ENCODE results near the gene SLAMF9.

SLAMF9 gene

GRCh38 chr1:159932296-159933285 lies 21.4 kb downstream of the SLAMF9 start:
- no peak for DNase-seq (ENCODE audit: low spot score)

- DNase-seq (ENCODE audit: low spot score), result no peak
These were observed 22.3 kb downstream of the SLAMF9 start for GRCh38 chr1:159931795-159932173.

GRCh38 chr1:159931101-159931794 lies 22.8 kb downstream of the SLAMF9 start:
- DNase-seq (ENCODE audit: low spot score), result no peak

- no peak for DNase-seq (ENCODE audit: low spot score)
These were observed 23.4 kb downstream of the SLAMF9 start for GRCh38 chr1:159930634-159931033.

GRCh38 chr1:159930216-159930615 lies 23.8 kb downstream of the SLAMF9 start:
- DNase-seq (ENCODE audit: low spot score), result no peak

- DNase-seq (ENCODE audit: low spot score), result no peak
These were observed 24.6 kb downstream of the SLAMF9 start for GRCh38 chr1:159929155-159930051.

GRCh38 chr1:159928491-159929050 lies 25.5 kb downstream of the SLAMF9 start:
- DNase-seq (ENCODE audit: low spot score), result no peak

- DNase-seq (ENCODE audit: low spot score), result no peak
These were observed 26.1 kb downstream of the SLAMF9 start for GRCh38 chr1:159927849-159928431.

GRCh38 chr1:159927211-159927848 lies 26.7 kb downstream of the SLAMF9 start:
- DNase-seq (ENCODE audit: low spot score), result no peak

GRCh38 chr1:159925719-159926078 lies 28.3 kb downstream of the SLAMF9 start:
- no peak for DNase-seq (ENCODE audit: low spot score)

- DNase-seq (ENCODE audit: low spot score), result peak; percentile 54
These were observed 29.0 kb downstream of the SLAMF9 start, which contains the start of gene TAGLN2 for GRCh38 chr1:159924791-159925718. TAGLN2 (minus strand) TSS chr1:159925507; CDS start chr1:159920509, 4,998 bp downstream.

- no peak for DNase-seq (ENCODE audit: low spot score)
These were observed 29.8 kb downstream of the SLAMF9 start for GRCh38 chr1:159924025-159924790.

GRCh38 chr1:159923203-159924024 lies 30.6 kb downstream of the SLAMF9 start:
- DNase-seq (ENCODE audit: low spot score), result peak; percentile 22

GRCh38 chr1:159922511-159923202 lies 31.4 kb downstream of the SLAMF9 start:
- DNase-seq (ENCODE audit: low spot score), result no peak

GRCh38 chr1:159921700-159922504 lies 32.1 kb downstream of the SLAMF9 start:
- DNase-seq (ENCODE audit: low spot score), result no peak

- no peak for DNase-seq (ENCODE audit: low spot score)
These were observed 32.8 kb downstream of the SLAMF9 start for GRCh38 chr1:159921251-159921650.
